Right lobe of liver (tissue), 6 donors: ENCODE results near the gene OGFRL1. TPM values are rescaled to one million over a fixed set of nuclear protein-coding genes. Genes with fewer than 3 reads are reported as not detected.

ENCODE experiments used
- ATAC-seq, 4 donors: fragments of 200-7000 bp; cut with Tn5 transposase; one replicate each; pipeline ENCODE4 v1.9.1; 2020; ENCODE audit warnings: mild to moderate bottlenecking in 4 of 4, moderate library complexity in 4 of 4
- DNase-seq, 3 donors: peaks; one replicate each; pipeline ENCODE4 v3.0.0-alpha.2; 2020
- H3K27ac ChIP-seq, 3 donors: fragments of 200-600 bp; one replicate each; pipeline ENCODE4 v1.8.0; 2022
- H3K27me3 ChIP-seq, 2 donors: fragments of 200-600 bp; one replicate each; pipeline ENCODE4 v1.8.0; 2022
- H3K36me3 ChIP-seq, 4 donors: fragments of 200-600 bp; sonication (generic) in 1 of 4; one replicate each; pipeline versions ENCODE4 v1.5.1 to v1.8.0; 2017 to 2022; ENCODE audit warnings: control low read depth in 1 of 4
- H3K4me1 ChIP-seq, 4 donors: fragments of 200-600 bp; sonication (generic) in 1 of 4; one replicate each; pipeline versions ENCODE4 v1.5.1 to v1.8.0; 2017 to 2022; ENCODE audit warnings: control low read depth in 1 of 4
- H3K4me3 ChIP-seq, 3 donors: fragments of 200-600 bp; one replicate each; pipeline ENCODE4 v1.8.0; 2022
- H3K9me3 ChIP-seq, 4 donors: fragments of 200-600 bp; sonication (generic) in 1 of 4; one replicate each; pipeline versions ENCODE4 v1.5.1 to v1.8.0; 2017 to 2022; ENCODE audit warnings: control low read depth in 1 of 4
- POLR2A ChIP-seq: fragments of 450-650 bp; IDR thresholded peaks from one replicate; pipeline ENCODE4 v1.6.1; 2017; ENCODE audit warnings: antibody characterized with exemption, mild to moderate bottlenecking
- WGBS: methylation state at CpG from one replicate; pipeline ENCODE4 v1.1.6; 2018; ENCODE audit warnings: low coverage, low lambda C conversion rate; ENCODE audit not compliant: insufficient coverage; ENCODE audit errors: missing lambda C conversion rate; 5-methylcytosine and 5-hydroxymethylcytosine counted together
- intact Hi-C, 2 donors: fragments of 100-400 bp; cut with DNase I; formaldehyde crosslinking; loops; one replicate each; pipeline versions ENCODE4 v1.11.2 to v1.14.1; 2022
- total RNA-seq, 6 experiments: library from RNA; depleted of rRNA in 2 of 6; stranded (reverse); fragments of >200 nt in 2 of 6; fragmentation: NEBNext Ultra II Directional in 3 of 6; extraction: Animal tissue kit (Norgen Biotek cat#: 25700) in 3 of 6; gene quantifications; one replicate each; pipeline versions ENCODE4 v1.1.0 to v1.2.4, GENCODE V29; 2016 to 2023
- TF ChIP-seq, protein P1 (sequence below), 4 donors: fragments of 200-600 bp in 3 of 4; fragments of 450-650 bp in 1 of 4; IDR thresholded peaks; one replicate each; pipeline versions ENCODE4 v1.5.1 to v1.8.0; 2016 to 2022; ENCODE audit warnings: antibody characterized with exemption in 4 of 4, mild to moderate bottlenecking in 2 of 4
- donor health status: DM: no; HTN: yes; CAD: no.
- donor health status: DM: no; HTN: no; CAD: no.
- donor health status: DM: no; HTN: no; CAD: no.
- donor health status: DM: no; HTN: yes; CAD: no.
- donor health status: DM: no; HTN: yes; CAD: no.

OGFRL1 gene
- total RNA-seq, 6 experiments from 2014 or later = 1.5 to 6.9 (median 3.8) TPM

GRCh38 chr6:71300561-71301168, 12.1 kb downstream of the OGFRL1 start:
- Histone ChIP-seq H3K9me3 (no peaks in the 10 kb centered on the region), H3K36me3 (no peaks in the 10 kb centered on the region), H3K27ac (no peak overlapping the region), H3K4me3 (no peak overlapping the region), H3K27me3 (no peaks in the 10 kb centered on the region), H3K4me1 (no peaks in the 10 kb centered on the region)
- intact Hi-C loops = no loop called here
- ATAC-seq (no peak), DNase-seq (no peak)
- TF ChIP-seq, protein P1, sequence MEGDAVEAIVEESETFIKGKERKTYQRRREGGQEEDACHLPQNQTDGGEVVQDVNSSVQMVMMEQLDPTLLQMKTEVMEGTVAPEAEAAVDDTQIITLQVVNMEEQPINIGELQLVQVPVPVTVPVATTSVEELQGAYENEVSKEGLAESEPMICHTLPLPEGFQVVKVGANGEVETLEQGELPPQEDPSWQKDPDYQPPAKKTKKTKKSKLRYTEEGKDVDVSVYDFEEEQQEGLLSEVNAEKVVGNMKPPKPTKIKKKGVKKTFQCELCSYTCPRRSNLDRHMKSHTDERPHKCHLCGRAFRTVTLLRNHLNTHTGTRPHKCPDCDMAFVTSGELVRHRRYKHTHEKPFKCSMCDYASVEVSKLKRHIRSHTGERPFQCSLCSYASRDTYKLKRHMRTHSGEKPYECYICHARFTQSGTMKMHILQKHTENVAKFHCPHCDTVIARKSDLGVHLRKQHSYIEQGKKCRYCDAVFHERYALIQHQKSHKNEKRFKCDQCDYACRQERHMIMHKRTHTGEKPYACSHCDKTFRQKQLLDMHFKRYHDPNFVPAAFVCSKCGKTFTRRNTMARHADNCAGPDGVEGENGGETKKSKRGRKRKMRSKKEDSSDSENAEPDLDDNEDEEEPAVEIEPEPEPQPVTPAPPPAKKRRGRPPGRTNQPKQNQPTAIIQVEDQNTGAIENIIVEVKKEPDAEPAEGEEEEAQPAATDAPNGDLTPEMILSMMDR (IDR thresholded peaks at IDR 0.05) = no peak
- TF ChIP-seq POLR2A = no peak
- 91% methylated on average over 4 of the region's 4 CpGs for WGBS

GRCh38 chr6:71301546-71301945, 12.9 kb downstream of the OGFRL1 start:
- ATAC-seq = no peak
- Histone ChIP-seq H3K27ac (no peak overlapping the region), H3K36me3 (no peaks in the 10 kb centered on the region), H3K4me1 (no peaks in the 10 kb centered on the region), H3K9me3 (no peaks in the 10 kb centered on the region), H3K27me3 (no peaks in the 10 kb centered on the region), H3K4me3 (no peak overlapping the region)
- intact Hi-C loops = no loop called here
- 86% methylated on average over 7 of the region's 7 CpGs for WGBS
- DNase-seq = no peak
- TF ChIP-seq, protein P1 (IDR thresholded peaks at IDR 0.05) = no peak
- TF ChIP-seq POLR2A = no peak

DNA sequence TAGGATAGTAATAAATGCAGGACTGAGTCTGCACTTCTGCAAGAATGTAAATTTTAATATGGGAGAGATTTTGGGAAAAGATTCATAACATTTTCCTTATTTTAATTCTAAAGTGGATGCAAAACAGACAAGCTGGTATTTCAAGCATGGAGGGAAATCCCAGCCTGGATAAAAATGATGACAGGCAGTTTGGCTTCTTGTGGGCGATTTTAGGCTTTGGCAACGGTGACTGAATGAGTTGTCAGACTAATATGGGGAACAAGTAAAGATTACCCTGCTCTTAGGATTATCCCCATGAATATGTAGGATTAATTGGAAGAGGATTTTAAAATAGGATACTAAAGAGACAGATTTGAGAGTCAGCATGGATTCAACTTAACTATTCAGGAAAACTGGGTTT, 21.0 kb downstream of the OGFRL1 start:
- H3K4me1 ChIP-seq = no peaks in the 10 kb centered on the region
- no peaks in the 10 kb centered on the region for H3K27me3 ChIP-seq
- H3K27ac ChIP-seq = no peak overlapping the region
- intact Hi-C loops = no loop called here
- no peak for TF ChIP-seq POLR2A
- TF ChIP-seq, protein P1 (IDR thresholded peaks at IDR 0.05) = no peak
- DNase-seq (no peak), ATAC-seq (no peak)
- H3K36me3 ChIP-seq = no peaks in the 10 kb centered on the region
- WGBS = 36% methylated on average over 2 of the region's 2 CpGs
- no peaks in the 10 kb centered on the region for H3K9me3 ChIP-seq
- H3K4me3 ChIP-seq = no peak overlapping the region

GRCh38 chr6:71310261-71310660, 21.6 kb downstream of the OGFRL1 start:
- 100% methylated on average over 1 of the region's 1 CpG for WGBS
- Histone ChIP-seq H3K36me3 (no peaks in the 10 kb centered on the region), H3K27me3 (no peaks in the 10 kb centered on the region), H3K4me3 (no peak overlapping the region), H3K27ac (no peak overlapping the region), H3K9me3 (no peaks in the 10 kb centered on the region), H3K4me1 (no peaks in the 10 kb centered on the region)
- ATAC-seq (peak in 2 of 4 donors; percentile 47 to 56), DNase-seq (no peak)
- TF ChIP-seq POLR2A = no peak
- TF ChIP-seq, protein P1 (IDR thresholded peaks at IDR 0.05) = no peak
- intact Hi-C loops = no loop called here
